HepG2 (cell line): ENCODE measurements around the gene ATP6V0D1. TPM values are rescaled to one million over a fixed set of nuclear protein-coding genes. Genes with fewer than 3 reads are reported as not detected.

ENCODE experiments used
- AHR ChIP-seq: IDR thresholded peaks from 2 replicates; pipeline ENCODE4 v1.6.1; 2018; ENCODE audit warnings: missing genetic modification reagents, missing compliant biosample characterization
- CENPX ChIP-seq: sonication (generic); formaldehyde crosslinking; IDR thresholded peaks from 2 replicates; pipeline ENCODE4 v1.9.0; 2021; ENCODE audit warnings: mild to moderate bottlenecking, missing genetic modification reagents, moderate library complexity
- DBP ChIP-seq: sonication (generic); formaldehyde crosslinking; IDR thresholded peaks from 2 replicates; pipeline ENCODE4 v1.4.0; 2020; ENCODE audit warnings: missing genetic modification reagents; ENCODE audit errors: not compliant biosample characterization
- MAFF ChIP-seq: IDR thresholded peaks from 2 replicates; pipeline ENCODE4 v1.6.1; 2011; ENCODE audit warnings: low read depth, low read length, improper control_type of control experiment
- MIXL1 ChIP-seq: IDR thresholded peaks from 2 replicates; pipeline ENCODE4 v1.6.1; 2016
- ZFY ChIP-seq: sonication (generic); formaldehyde crosslinking; IDR thresholded peaks from 2 replicates; pipeline ENCODE4 v1.4.0; 2020; ENCODE audit warnings: missing genetic modification reagents
- ZHX2 ChIP-seq, 2 experiments: sonication (generic) in 1 of 2; formaldehyde crosslinking in 1 of 2; IDR thresholded peaks; 2 replicates each; pipeline versions ENCODE4 v1.6.1 to v1.9.0; 2014 to 2022; ENCODE audit warnings: antibody characterized with exemption in 1 of 2, borderline replicate concordance in 1 of 2, inconsistent platforms in 1 of 2, low read depth in 1 of 2, missing genetic modification reagents in 1 of 2
- ZNF550 ChIP-seq: sonication (generic); formaldehyde crosslinking; IDR thresholded peaks from 2 replicates; pipeline ENCODE4 v1.4.0; 2020; ENCODE audit warnings: mild to moderate bottlenecking, missing genetic modification reagents, borderline replicate concordance
- ZNF563 ChIP-seq: sonication (generic); formaldehyde crosslinking; IDR thresholded peaks from 2 replicates; pipeline ENCODE4 v1.8.0; 2022; ENCODE audit warnings: mild to moderate bottlenecking, moderate library complexity, missing genetic modification reagents
- ZSCAN20 ChIP-seq: sonication (generic); formaldehyde crosslinking; IDR thresholded peaks from 2 replicates; pipeline ENCODE4 v1.4.0; 2020; ENCODE audit warnings: missing genetic modification reagents, mild to moderate bottlenecking, borderline replicate concordance
- polyA plus RNA-seq, 8 experiments: library from polyadenylated mRNA; depleted of rRNA in 3 of 8; stranded (reverse) in 7 of 8; unstranded in 1 of 8; fragments of >200 nt; fragmentation: Illumina TruSeq in 4 of 8; extraction: Trizol in 4 of 8; gene quantifications; 2 replicates each; pipeline versions ENCODE4 v1.2.1 to v1.2.3, GENCODE V29; 2011 to 2016; ENCODE audit warnings: low read depth in 4 of 8, missing spikeins in 1 of 8, mixed read lengths in 1 of 8; ENCODE audit not compliant: insufficient read depth in 1 of 8
- total RNA-seq, 5 experiments: library from RNA; depleted of rRNA; stranded (reverse); fragments of >200 nt; fragmentation: Illumina TruSeq; extraction: Trizol; gene quantifications; 2 replicates each; pipeline ENCODE4 v1.2.3, GENCODE V29; 2016; ENCODE audit warnings: low read depth in 1 of 5
- TF ChIP-seq, protein P1 (sequence below): IDR thresholded peaks from 2 replicates; pipeline ENCODE4 v1.6.1; 2018; ENCODE audit warnings: missing genetic modification reagents, mild to moderate bottlenecking, missing compliant biosample characterization
- TF ChIP-seq, protein P2 (sequence below): sonication (generic); formaldehyde crosslinking; IDR thresholded peaks from 2 replicates; pipeline ENCODE4 v1.4.0; 2020; ENCODE audit warnings: mild to moderate bottlenecking, low read depth, missing genetic modification reagents
- TF ChIP-seq, protein P3 (sequence below): sonication (generic); formaldehyde crosslinking; IDR thresholded peaks from 2 replicates; pipeline ENCODE4 v1.8.0; 2022; ENCODE audit warnings: mild to moderate bottlenecking, missing genetic modification reagents, moderate library complexity
- TF ChIP-seq, protein P4 (sequence below): sonication (generic); formaldehyde crosslinking; conservative IDR thresholded peaks from 2 replicates; pipeline ENCODE4 v1.8.0; 2022; ENCODE audit warnings: mild to moderate bottlenecking, moderate library complexity, missing genetic modification reagents

The ATP6V0D1 gene
- total and polyA plus RNA-seq, 2 of the 13 experiments (the other 11 are each of a cell fraction or from before 2014, with no cell fraction given): 51.1 to 61.3 TPM

- TF ChIP-seq MAFF (no peak), DBP (CRISPR knock-in tag) (peak; percentile 48), AHR (CRISPR knock-in tag) (0 out of 2 replicates have a peak, but pooled peaks have one; percentile 30), ZFY (CRISPR knock-in tag) (peak; percentile 92), ZHX2 (IDR thresholded peaks at IDR 0.05; ENCODE audit: low read depth) (0 out of 2 replicates have a peak, but pooled peaks have one; percentile 63), ZHX2 (CRISPR knock-in tag; IDR thresholded peaks at IDR 0.05; ENCODE audit: borderline replicate concordance) (no peak), CENPX (CRISPR knock-in tag) (no peak), ZNF550 (CRISPR knock-in tag) (peak; percentile 93; the same call in 1 of the 2 replicates), ZSCAN20 (CRISPR knock-in tag) (no peak), MIXL1 (CRISPR knock-in tag) (0 out of 2 replicates have a peak, but pooled peaks have one; percentile 49), ZNF563 (CRISPR knock-in tag) (peak; percentile 80)
- TF ChIP-seq, protein P1, sequence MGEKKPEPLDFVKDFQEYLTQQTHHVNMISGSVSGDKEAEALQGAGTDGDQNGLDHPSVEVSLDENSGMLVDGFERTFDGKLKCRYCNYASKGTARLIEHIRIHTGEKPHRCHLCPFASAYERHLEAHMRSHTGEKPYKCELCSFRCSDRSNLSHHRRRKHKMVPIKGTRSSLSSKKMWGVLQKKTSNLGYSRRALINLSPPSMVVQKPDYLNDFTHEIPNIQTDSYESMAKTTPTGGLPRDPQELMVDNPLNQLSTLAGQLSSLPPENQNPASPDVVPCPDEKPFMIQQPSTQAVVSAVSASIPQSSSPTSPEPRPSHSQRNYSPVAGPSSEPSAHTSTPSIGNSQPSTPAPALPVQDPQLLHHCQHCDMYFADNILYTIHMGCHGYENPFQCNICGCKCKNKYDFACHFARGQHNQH (CRISPR knock-in tag): peak; percentile 23; the same call in 1 of the 2 replicates
- TF ChIP-seq, protein P2, sequence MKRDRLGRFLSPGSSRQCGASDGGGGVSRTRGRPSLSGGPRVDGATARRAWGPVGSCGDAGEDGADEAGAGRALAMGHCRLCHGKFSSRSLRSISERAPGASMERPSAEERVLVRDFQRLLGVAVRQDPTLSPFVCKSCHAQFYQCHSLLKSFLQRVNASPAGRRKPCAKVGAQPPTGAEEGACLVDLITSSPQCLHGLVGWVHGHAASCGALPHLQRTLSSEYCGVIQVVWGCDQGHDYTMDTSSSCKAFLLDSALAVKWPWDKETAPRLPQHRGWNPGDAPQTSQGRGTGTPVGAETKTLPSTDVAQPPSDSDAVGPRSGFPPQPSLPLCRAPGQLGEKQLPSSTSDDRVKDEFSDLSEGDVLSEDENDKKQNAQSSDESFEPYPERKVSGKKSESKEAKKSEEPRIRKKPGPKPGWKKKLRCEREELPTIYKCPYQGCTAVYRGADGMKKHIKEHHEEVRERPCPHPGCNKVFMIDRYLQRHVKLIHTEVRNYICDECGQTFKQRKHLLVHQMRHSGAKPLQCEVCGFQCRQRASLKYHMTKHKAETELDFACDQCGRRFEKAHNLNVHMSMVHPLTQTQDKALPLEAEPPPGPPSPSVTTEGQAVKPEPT (CRISPR knock-in tag): no peak
- TF ChIP-seq, protein P3, sequence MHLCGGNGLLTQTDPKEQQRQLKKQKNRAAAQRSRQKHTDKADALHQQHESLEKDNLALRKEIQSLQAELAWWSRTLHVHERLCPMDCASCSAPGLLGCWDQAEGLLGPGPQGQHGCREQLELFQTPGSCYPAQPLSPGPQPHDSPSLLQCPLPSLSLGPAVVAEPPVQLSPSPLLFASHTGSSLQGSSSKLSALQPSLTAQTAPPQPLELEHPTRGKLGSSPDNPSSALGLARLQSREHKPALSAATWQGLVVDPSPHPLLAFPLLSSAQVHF (CRISPR knock-in tag): peak; percentile 70; the same call in 1 of the 2 replicates
- TF ChIP-seq, protein P4, sequence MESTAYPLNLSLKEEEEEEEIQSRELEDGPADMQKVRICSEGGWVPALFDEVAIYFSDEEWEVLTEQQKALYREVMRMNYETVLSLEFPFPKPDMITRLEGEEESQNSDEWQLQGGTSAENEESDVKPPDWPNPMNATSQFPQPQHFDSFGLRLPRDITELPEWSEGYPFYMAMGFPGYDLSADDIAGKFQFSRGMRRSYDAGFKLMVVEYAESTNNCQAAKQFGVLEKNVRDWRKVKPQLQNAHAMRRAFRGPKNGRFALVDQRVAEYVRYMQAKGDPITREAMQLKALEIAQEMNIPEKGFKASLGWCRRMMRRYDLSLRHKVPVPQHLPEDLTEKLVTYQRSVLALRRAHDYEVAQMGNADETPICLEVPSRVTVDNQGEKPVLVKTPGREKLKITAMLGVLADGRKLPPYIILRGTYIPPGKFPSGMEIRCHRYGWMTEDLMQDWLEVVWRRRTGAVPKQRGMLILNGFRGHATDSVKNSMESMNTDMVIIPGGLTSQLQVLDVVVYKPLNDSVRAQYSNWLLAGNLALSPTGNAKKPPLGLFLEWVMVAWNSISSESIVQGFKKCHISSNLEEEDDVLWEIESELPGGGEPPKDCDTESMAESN: peak; percentile 74
These were observed at the start of gene ATP6V0D1 (continued) for GRCh38 chr16:67480833-67481560.
